HepG2 (cell line): ENCODE measurements around the gene APBB1IP.

Experiments
- ARNT ChIP-seq: fragments of 450-650 bp; IDR thresholded peaks from 2 replicates; pipeline ENCODE4 v1.6.1; 2017
- CHD2 ChIP-seq: IDR thresholded peaks from 2 replicates; pipeline ENCODE4 v1.6.1; 2011; ENCODE audit warnings: low read depth, low read length, improper control_type of control experiment
- CHD4 ChIP-seq: fragments of 200-600 bp; sonication (generic); IDR thresholded peaks from 2 replicates; pipeline ENCODE4 v1.7.0; 2017; ENCODE audit warnings: mild to moderate bottlenecking, low read length, borderline replicate concordance
- GABPA ChIP-seq, 2 experiments: IDR thresholded peaks; 2 replicates each; pipeline ENCODE4 v1.6.1; 2011 to 2016; ENCODE audit warnings: low read depth in 2 of 2, low read length in 1 of 2, missing biosample characterization in 1 of 2, missing genetic modification characterization in 1 of 2
- NCOA1 ChIP-seq: sonication (generic); formaldehyde crosslinking; IDR thresholded peaks from 2 replicates; pipeline ENCODE4 v1.9.0; 2021; ENCODE audit warnings: missing genetic modification reagents
- NFE2L1 ChIP-seq: sonication (generic); formaldehyde crosslinking; IDR thresholded peaks from 2 replicates; pipeline ENCODE4 v1.4.0; 2020; ENCODE audit warnings: missing genetic modification reagents, mild to moderate bottlenecking, borderline replicate concordance
- POLR2AphosphoS5 ChIP-seq: IDR thresholded peaks from 2 replicates; pipeline ENCODE4 v1.6.1; 2012; ENCODE audit warnings: low read depth, low read length
- YY1 ChIP-seq: IDR thresholded peaks from 2 replicates; pipeline ENCODE4 v1.6.1; 2011; ENCODE audit warnings: low read length, low read depth, moderate library complexity, mild to moderate bottlenecking; ENCODE audit not compliant: insufficient read depth, insufficient replicate concordance
- ZNF263 ChIP-seq: sonication (generic); formaldehyde crosslinking; IDR thresholded peaks from 2 replicates; pipeline ENCODE4 v1.4.0; 2020; ENCODE audit warnings: missing genetic modification reagents
- TF ChIP-seq, protein P1 (sequence below): sonication (generic); formaldehyde crosslinking; IDR thresholded peaks from 2 replicates; pipeline ENCODE4 v1.5.0; 2020; ENCODE audit warnings: mild to moderate bottlenecking, missing genetic modification reagents, moderate library complexity
- TF ChIP-seq, protein P2 (sequence below): sonication (generic); formaldehyde crosslinking; IDR thresholded peaks from 2 replicates; pipeline ENCODE4 v1.4.0; 2020; ENCODE audit warnings: missing genetic modification reagents
- TF ChIP-seq, protein P3 (sequence below): sonication (generic); formaldehyde crosslinking; IDR thresholded peaks from 2 replicates; pipeline ENCODE4 v1.5.1; 2020; ENCODE audit warnings: missing genetic modification reagents, mild to moderate bottlenecking, borderline replicate concordance
- TF ChIP-seq, protein P4 (sequence below): sonication (generic); formaldehyde crosslinking; IDR thresholded peaks from 2 replicates; pipeline ENCODE4 v1.4.0; 2020; ENCODE audit warnings: mild to moderate bottlenecking, missing genetic modification reagents

DNA sequence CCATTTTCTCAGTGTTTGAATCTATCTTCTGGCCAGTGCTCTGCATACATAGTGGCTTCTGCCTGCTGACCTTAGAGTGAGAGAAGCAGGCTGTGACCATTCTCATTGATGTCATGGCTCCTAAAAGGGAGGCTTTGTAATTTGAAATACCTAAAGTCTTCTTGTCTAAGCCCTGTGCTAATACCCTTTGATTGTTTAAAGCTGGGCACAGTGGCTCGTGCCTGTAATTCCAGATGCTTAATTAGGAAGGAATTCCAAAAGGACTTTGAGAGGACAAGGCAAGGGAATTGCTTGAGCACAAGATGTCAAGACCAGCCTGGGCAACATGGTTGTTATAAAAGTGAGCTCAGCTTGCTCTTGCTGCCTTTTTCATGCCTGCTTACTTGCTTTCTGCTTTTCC lies 81.7 kb downstream of the APBB1IP start:
- TF ChIP-seq CHD4 (no peak), CHD2 (no peak), ARNT (no peak), YY1 (no peak), POLR2AphosphoS5 (no peak), GABPA (IDR thresholded peaks at IDR 0.05; ENCODE audit: low read depth, low read length) (no peak), GABPA (CRISPR knock-in tag; IDR thresholded peaks at IDR 0.05; ENCODE audit: low read depth) (no peak), ZNF263 (CRISPR knock-in tag) (no peak), NCOA1 (CRISPR knock-in tag) (no peak), NFE2L1 (CRISPR knock-in tag) (no peak)
- TF ChIP-seq, protein P1, sequence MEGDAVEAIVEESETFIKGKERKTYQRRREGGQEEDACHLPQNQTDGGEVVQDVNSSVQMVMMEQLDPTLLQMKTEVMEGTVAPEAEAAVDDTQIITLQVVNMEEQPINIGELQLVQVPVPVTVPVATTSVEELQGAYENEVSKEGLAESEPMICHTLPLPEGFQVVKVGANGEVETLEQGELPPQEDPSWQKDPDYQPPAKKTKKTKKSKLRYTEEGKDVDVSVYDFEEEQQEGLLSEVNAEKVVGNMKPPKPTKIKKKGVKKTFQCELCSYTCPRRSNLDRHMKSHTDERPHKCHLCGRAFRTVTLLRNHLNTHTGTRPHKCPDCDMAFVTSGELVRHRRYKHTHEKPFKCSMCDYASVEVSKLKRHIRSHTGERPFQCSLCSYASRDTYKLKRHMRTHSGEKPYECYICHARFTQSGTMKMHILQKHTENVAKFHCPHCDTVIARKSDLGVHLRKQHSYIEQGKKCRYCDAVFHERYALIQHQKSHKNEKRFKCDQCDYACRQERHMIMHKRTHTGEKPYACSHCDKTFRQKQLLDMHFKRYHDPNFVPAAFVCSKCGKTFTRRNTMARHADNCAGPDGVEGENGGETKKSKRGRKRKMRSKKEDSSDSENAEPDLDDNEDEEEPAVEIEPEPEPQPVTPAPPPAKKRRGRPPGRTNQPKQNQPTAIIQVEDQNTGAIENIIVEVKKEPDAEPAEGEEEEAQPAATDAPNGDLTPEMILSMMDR (CRISPR knock-in tag), result no peak
- TF ChIP-seq, protein P2, sequence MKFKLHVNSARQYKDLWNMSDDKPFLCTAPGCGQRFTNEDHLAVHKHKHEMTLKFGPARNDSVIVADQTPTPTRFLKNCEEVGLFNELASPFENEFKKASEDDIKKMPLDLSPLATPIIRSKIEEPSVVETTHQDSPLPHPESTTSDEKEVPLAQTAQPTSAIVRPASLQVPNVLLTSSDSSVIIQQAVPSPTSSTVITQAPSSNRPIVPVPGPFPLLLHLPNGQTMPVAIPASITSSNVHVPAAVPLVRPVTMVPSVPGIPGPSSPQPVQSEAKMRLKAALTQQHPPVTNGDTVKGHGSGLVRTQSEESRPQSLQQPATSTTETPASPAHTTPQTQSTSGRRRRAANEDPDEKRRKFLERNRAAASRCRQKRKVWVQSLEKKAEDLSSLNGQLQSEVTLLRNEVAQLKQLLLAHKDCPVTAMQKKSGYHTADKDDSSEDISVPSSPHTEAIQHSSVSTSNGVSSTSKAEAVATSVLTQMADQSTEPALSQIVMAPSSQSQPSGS (CRISPR knock-in tag), result no peak
- TF ChIP-seq, protein P3, sequence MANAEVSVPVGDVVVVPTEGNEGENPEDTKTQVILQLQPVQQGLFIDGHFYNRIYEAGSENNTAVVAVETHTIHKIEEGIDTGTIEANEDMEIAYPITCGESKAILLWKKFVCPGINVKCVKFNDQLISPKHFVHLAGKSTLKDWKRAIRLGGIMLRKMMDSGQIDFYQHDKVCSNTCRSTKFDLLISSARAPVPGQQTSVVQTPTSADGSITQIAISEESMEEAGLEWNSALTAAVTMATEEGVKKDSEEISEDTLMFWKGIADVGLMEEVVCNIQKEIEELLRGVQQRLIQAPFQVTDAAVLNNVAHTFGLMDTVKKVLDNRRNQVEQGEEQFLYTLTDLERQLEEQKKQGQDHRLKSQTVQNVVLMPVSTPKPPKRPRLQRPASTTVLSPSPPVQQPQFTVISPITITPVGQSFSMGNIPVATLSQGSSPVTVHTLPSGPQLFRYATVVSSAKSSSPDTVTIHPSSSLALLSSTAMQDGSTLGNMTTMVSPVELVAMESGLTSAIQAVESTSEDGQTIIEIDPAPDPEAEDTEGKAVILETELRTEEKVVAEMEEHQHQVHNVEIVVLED (CRISPR knock-in tag), result no peak
- TF ChIP-seq, protein P4, sequence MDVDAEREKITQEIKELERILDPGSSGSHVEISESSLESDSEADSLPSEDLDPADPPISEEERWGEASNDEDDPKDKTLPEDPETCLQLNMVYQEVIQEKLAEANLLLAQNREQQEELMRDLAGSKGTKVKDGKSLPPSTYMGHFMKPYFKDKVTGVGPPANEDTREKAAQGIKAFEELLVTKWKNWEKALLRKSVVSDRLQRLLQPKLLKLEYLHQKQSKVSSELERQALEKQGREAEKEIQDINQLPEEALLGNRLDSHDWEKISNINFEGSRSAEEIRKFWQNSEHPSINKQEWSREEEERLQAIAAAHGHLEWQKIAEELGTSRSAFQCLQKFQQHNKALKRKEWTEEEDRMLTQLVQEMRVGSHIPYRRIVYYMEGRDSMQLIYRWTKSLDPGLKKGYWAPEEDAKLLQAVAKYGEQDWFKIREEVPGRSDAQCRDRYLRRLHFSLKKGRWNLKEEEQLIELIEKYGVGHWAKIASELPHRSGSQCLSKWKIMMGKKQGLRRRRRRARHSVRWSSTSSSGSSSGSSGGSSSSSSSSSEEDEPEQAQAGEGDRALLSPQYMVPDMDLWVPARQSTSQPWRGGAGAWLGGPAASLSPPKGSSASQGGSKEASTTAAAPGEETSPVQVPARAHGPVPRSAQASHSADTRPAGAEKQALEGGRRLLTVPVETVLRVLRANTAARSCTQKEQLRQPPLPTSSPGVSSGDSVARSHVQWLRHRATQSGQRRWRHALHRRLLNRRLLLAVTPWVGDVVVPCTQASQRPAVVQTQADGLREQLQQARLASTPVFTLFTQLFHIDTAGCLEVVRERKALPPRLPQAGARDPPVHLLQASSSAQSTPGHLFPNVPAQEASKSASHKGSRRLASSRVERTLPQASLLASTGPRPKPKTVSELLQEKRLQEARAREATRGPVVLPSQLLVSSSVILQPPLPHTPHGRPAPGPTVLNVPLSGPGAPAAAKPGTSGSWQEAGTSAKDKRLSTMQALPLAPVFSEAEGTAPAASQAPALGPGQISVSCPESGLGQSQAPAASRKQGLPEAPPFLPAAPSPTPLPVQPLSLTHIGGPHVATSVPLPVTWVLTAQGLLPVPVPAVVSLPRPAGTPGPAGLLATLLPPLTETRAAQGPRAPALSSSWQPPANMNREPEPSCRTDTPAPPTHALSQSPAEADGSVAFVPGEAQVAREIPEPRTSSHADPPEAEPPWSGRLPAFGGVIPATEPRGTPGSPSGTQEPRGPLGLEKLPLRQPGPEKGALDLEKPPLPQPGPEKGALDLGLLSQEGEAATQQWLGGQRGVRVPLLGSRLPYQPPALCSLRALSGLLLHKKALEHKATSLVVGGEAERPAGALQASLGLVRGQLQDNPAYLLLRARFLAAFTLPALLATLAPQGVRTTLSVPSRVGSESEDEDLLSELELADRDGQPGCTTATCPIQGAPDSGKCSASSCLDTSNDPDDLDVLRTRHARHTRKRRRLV (CRISPR knock-in tag), result no peak
